SK-N-MC (cell line): ENCODE results near the gene ARFRP1.
A peak's percentile ranks its signal among the peaks of the same experiment; 100 is the strongest.

ENCODE experiments used
- DNase-seq: peaks from one replicate; pipeline ENCODE4 v3.0.0-alpha.2; 2011; ENCODE audit warnings: low read depth, low spot score
- H3K27ac ChIP-seq: fragments of 200-600 bp; sonication (generic); 2 replicates; pipeline ENCODE4 v1.5.1; 2016; ENCODE audit warnings: mixed run types
- H3K36me3 ChIP-seq: fragments of 200-600 bp; sonication (generic); 2 replicates; pipeline ENCODE4 v1.6.1; 2017; ENCODE audit warnings: antibody characterized with exemption, low read length, mixed read lengths; ENCODE audit not compliant: insufficient read depth
- H3K4me3 ChIP-seq: fragments of 200-600 bp; sonication (generic); 2 replicates; pipeline ENCODE4 v1.5.1; 2016
- H3K9ac ChIP-seq: fragments of 200-600 bp; sonication (generic); 2 replicates; pipeline ENCODE4 v1.8.0; 2017; ENCODE audit warnings: mixed run types, mixed read lengths; ENCODE audit not compliant: insufficient read length
- H3K9me3 ChIP-seq: fragments of 200-600 bp; sonication (generic); 2 replicates; pipeline ENCODE4 v1.6.1; 2017; ENCODE audit warnings: low read depth, mild to moderate bottlenecking, antibody characterized with exemption, low read length, moderate library complexity, mixed read lengths
- EZH2 ChIP-seq: fragments of 200-600 bp; sonication (generic); IDR thresholded peaks from one replicate; pipeline ENCODE4 v1.6.1; 2017; ENCODE audit warnings: antibody characterized with exemption
- FOXP2 ChIP-seq: optimal IDR thresholded peaks from 2 replicates; pipeline ENCODE3; 2011; ENCODE audit warnings: mild to moderate bottlenecking, moderate library complexity; ENCODE audit not compliant: insufficient read depth; ENCODE audit errors: extremely low read length, control extremely low read depth
- POLR2AphosphoS5 ChIP-seq: IDR thresholded peaks from 2 replicates; pipeline ENCODE4 v1.6.1; 2012; ENCODE audit warnings: mild to moderate bottlenecking, low read depth, low read length, borderline replicate concordance

ARFRP1 gene

DNA sequence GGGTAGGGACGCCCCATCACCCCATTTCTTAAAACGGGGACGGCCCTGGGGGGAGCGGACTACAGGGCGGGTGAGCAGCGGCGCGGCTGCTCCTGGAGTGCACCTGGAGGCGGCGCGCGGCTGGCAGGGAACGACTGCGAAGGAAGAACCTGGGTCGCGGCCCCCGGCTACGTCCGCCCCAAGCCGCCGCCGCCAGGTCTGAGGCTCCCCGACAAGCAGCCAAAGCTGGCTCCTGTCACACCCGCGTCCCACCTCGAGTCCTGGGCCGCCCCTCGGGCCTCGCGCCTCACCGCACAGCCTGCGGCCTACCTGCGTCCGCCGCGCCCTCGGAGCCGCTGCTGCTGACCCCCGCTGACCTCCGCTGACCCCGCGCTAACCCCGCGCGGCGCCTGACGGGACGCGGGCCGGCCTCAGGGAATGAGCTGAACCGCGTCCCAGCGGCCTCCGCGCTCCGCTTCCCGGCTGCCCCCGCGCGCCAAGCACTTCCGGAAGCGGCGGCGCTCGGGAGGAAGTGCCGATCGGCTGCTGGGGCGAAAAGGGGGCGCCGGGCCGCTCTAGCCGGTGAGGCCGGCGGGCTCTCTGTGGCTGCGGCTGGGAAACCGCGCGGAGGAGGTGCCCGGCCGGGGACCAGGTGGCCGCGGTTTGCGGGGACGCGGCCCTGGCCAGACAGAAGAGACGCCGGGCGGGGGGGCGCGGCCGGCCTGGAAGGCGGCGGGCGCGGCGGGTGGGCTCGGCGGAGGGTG lies at the start of gene ARFRP1, which contains the start of gene ZGPAT:
ARFRP1 (minus strand) TSS at position 419 of the 743 bp plus-strand sequence. CDS start 885 bp downstream, outside the sequence.
ZGPAT (plus strand) TSS at position 482 of the 743 bp plus-strand sequence. CDS start 542 bp downstream, outside the sequence.
- DNase-seq, result no peak
- Histone ChIP-seq H3K36me3 (peaks cover 35% of the 10 kb centered on the region), H3K27ac (0 out of 2 replicates have a peak within 1 kb of the TSS, but pooled peaks have one; percentile 46), H3K9ac (peak within 1 kb of the TSS; percentile 82), H3K4me3 (peak within 1 kb of the TSS; percentile 96), H3K9me3 (peaks cover 8% of the 10 kb centered on the region; the same call in 1 of the 2 replicates)
- no peak for TF ChIP-seq EZH2
- TF ChIP-seq FOXP2, result no peak
- TF ChIP-seq POLR2AphosphoS5, result peak; percentile 77

- no peak for DNase-seq
- Histone ChIP-seq H3K27ac (no peak overlapping the region), H3K4me3 (no peak overlapping the region), H3K9me3 (no peaks in the 10 kb centered on the region), H3K9ac (no peak overlapping the region), H3K36me3 (no peaks in the 10 kb centered on the region)
- TF ChIP-seq POLR2AphosphoS5, result no peak
These were observed 48.8 kb upstream of the ARFRP1 start for GRCh38 chr20:63756648-63756991.

GRCh38 chr20:63755933-63756647 lies 48.3 kb upstream of the ARFRP1 start:
- Histone ChIP-seq H3K9ac (no peak overlapping the region), H3K9me3 (no peaks in the 10 kb centered on the region)
- no peak for TF ChIP-seq POLR2AphosphoS5
- no peak for TF ChIP-seq FOXP2
- no peak for TF ChIP-seq EZH2

GRCh38 chr20:63754008-63754407 lies 46.2 kb upstream of the ARFRP1 start:
- Histone ChIP-seq H3K4me3 (no peak overlapping the region), H3K9ac (no peak overlapping the region), H3K9me3 (no peaks in the 10 kb centered on the region), H3K36me3 (no peaks in the 10 kb centered on the region), H3K27ac (no peak overlapping the region)
- no peak for DNase-seq
- TF ChIP-seq EZH2 (no peak), FOXP2 (no peak), POLR2AphosphoS5 (no peak)

More at GRCh38 chr20:63755933-63756647, 48.3 kb upstream of the ARFRP1 start:
- H3K4me3 ChIP-seq, result no peak overlapping the region
- no peak for DNase-seq
- H3K36me3 ChIP-seq, result no peaks in the 10 kb centered on the region
- no peak overlapping the region for H3K27ac ChIP-seq

DNA sequence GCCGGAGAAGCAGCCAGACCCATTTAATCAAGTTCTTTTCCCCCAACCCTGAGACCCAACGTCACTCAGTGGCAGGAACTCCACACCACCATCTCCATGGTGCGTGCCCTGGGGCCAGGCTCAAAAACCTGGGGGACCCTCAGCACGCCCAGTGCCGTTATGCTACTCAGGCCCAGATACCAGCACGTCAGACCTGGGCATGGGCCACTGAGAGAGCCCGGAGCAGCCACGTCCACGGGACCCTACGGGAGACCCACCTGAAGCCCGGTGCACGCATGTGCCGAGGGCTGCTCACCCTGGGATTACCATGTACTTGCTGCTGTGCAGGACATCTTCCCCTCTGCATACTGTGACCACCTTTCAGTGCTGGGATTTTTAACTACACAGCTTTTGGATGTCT lies 45.6 kb upstream of the ARFRP1 start:
- Histone ChIP-seq H3K9me3 (no peaks in the 10 kb centered on the region), H3K27ac (no peak overlapping the region), H3K4me3 (no peak overlapping the region), H3K9ac (no peak overlapping the region), H3K36me3 (no peaks in the 10 kb centered on the region)
- TF ChIP-seq FOXP2 (no peak), EZH2 (no peak), POLR2AphosphoS5 (no peak)
- DNase-seq, result no peak

DNA sequence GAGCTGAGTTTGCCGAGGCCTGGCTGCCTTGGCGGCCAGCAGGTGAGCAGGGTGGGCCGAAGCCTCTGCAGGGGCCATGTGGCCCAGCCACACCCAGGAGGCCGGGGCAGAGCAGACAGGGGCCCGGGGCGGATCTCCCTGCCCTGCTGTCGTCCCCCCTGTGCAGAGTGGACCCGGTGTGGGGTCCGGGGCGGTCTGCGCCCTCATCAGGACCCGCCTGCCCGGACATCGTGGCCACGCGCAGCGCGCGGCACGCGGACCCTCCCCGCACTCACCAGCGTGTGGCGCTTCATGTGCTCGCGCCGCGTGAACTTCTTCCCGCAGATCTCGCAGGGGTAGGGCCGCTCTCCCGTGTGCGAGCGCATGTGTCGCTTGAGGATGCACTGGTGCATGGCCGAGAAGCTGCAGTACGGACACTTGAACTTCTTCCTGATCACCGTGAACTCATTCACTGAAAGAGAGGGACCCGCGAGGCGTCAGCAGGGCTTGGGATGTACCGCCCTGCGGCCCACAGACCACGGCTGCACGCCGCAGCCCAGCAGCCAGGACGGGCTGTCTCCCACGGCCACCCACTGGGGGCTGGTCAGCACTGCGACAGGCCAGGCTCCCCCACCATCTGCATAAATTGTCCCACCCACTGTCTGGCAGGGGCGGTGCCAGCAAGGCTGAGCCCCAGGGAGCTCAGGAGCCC lies 44.8 kb upstream of the ARFRP1 start:
- Histone ChIP-seq H3K36me3 (no peaks in the 10 kb centered on the region), H3K9me3 (no peaks in the 10 kb centered on the region), H3K9ac (no peak overlapping the region), H3K4me3 (no peak overlapping the region), H3K27ac (no peak overlapping the region)
- TF ChIP-seq EZH2 (no peak), FOXP2 (no peak), POLR2AphosphoS5 (no peak)
- no peak for DNase-seq

GRCh38 chr20:63751471-63752271 lies 43.9 kb upstream of the ARFRP1 start:
- Histone ChIP-seq H3K27ac (no peak overlapping the region), H3K4me3 (no peak overlapping the region), H3K36me3 (no peaks in the 10 kb centered on the region), H3K9me3 (no peaks in the 10 kb centered on the region), H3K9ac (no peak overlapping the region)
- no peak for TF ChIP-seq EZH2
- TF ChIP-seq FOXP2, result no peak
- TF ChIP-seq POLR2AphosphoS5, result no peak
- no peak for DNase-seq

DNA sequence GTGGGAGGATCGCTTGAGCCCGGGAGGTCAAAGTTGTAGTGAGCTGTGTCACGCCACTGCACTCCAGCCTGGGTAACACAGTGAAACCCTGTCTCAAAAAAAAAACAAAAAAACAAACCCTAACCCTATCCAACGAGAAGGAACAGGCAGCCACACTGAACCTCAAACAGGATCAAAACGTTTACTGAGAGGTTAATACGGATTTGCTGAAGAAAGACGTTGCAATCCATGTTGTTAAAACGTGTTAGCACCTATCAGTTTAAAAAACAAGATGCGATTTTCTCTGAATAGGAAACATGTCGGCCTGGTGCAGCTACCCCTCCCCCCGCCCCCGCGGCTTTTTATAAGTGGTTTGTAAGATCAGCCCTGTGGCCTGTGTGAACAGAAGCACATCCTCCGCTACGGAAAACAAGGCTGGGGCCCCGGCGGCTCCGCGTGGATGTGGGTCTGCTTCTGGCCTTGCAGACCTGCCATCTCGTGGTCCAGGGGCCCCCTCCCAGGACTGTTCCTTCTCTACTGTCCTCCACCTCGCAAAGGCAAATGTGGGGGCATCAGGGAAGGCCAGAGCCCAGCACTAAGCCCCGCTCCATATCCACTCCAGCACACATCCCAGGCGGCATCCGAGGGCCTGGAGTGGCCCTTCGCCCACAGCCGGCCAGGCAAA lies 43.2 kb upstream of the ARFRP1 start:
- Histone ChIP-seq H3K9me3 (no peaks in the 10 kb centered on the region), H3K36me3 (no peaks in the 10 kb centered on the region), H3K27ac (peak overlapping the region; percentile 19; the same call in 1 of the 2 replicates), H3K9ac (no peak overlapping the region), H3K4me3 (no peak overlapping the region)
- TF ChIP-seq POLR2AphosphoS5 (no peak), EZH2 (no peak), FOXP2 (no peak)
- DNase-seq, result no peak
